Loucy (cell line): ENCODE measurements around the gene SLC25A30.

ENCODE experiments used
- EZH2phosphoT487 ChIP-seq: fragments of 200-600 bp; IDR thresholded peaks from 2 replicates; pipeline ENCODE4 v1.6.1; 2018; ENCODE audit warnings: antibody characterized with exemption, mild to moderate bottlenecking, moderate library complexity, borderline replicate concordance
- TF ChIP-seq, protein P1 (sequence below): fragments of 200-600 bp; sonication (generic); conservative IDR thresholded peaks from 2 replicates; pipeline ENCODE4 v1.5.1; 2014; ENCODE audit warnings: mild to moderate bottlenecking, antibody characterized with exemption, low read length

GRCh38 chr13:45365558-45365885 lies 52.7 kb downstream of the SLC25A30 start:
- TF ChIP-seq, protein P1, sequence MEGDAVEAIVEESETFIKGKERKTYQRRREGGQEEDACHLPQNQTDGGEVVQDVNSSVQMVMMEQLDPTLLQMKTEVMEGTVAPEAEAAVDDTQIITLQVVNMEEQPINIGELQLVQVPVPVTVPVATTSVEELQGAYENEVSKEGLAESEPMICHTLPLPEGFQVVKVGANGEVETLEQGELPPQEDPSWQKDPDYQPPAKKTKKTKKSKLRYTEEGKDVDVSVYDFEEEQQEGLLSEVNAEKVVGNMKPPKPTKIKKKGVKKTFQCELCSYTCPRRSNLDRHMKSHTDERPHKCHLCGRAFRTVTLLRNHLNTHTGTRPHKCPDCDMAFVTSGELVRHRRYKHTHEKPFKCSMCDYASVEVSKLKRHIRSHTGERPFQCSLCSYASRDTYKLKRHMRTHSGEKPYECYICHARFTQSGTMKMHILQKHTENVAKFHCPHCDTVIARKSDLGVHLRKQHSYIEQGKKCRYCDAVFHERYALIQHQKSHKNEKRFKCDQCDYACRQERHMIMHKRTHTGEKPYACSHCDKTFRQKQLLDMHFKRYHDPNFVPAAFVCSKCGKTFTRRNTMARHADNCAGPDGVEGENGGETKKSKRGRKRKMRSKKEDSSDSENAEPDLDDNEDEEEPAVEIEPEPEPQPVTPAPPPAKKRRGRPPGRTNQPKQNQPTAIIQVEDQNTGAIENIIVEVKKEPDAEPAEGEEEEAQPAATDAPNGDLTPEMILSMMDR: no peak
- no peak for TF ChIP-seq EZH2phosphoT487
